ENCODE data around the gene CADM3. TPM values are rescaled to one million over a fixed set of nuclear protein-coding genes. Genes with fewer than 3 reads are reported as not detected.

CADM3 gene
- total RNA-seq, 1 donor from 2014 or later = 18.2 TPM

DNA sequence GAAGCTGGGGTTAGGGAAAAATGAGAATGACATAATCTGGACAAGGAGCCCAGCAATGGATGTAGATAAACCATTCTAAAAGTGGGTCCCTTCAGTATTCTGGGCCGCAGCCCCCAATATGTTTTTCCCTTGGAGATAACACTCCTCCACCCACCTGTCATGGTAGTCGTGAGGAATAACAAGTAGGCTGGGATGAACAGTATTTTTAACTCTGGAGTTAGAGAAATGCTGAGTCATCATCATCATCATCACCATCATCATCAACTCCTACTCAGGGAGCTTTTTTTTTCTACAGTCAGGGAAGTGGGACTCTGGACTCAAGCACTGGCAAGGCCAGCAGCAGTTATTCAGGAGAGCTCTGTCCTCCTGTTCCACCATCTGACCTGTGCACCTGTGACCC is 12.8 kb downstream of the CADM3 start:
- Histone ChIP-seq H3K79me2 (ENCODE audit: insufficient read depth, low read length) (no peaks in the 10 kb centered on the region), H3K36me3 (ENCODE audit: insufficient read depth, low read length) (no peaks in the 10 kb centered on the region), H3K9me3 (ENCODE audit: insufficient read depth, low read depth, low read length) (no peaks in the 10 kb centered on the region), H2AFZ (ENCODE audit: low read depth, low read length) (no peak overlapping the region), H3K4me2 (ENCODE audit: low read length) (no peak overlapping the region), H3K4me3 (ENCODE audit: insufficient read depth, low read depth, low read length) (no peak overlapping the region), H3K9ac (ENCODE audit: low read length) (no peak overlapping the region), H4K20me1 (ENCODE audit: insufficient read depth, low read length) (no peaks in the 10 kb centered on the region), H3K27me3 (ENCODE audit: insufficient read depth, low read length) (peaks cover 20% of the 10 kb centered on the region), H3K27ac (ENCODE audit: low read depth, low read length) (no peak overlapping the region), H3K4me1 (ENCODE audit: insufficient read depth, low read length) (no peaks in the 10 kb centered on the region)
- H3K27ac Mint-ChIP-seq (ENCODE audit: unreplicated experiment) = no peak overlapping the region
- no peaks in the 10 kb centered on the region for H3K9me3 Mint-ChIP-seq (ENCODE audit: unreplicated experiment)
- FAIRE-seq = no peak
- H3K27me3 Mint-ChIP-seq (ENCODE audit: low read depth, unreplicated experiment) = peaks cover 14% of the 10 kb centered on the region
- no peak overlapping the region for H3K4me3 Mint-ChIP-seq (ENCODE audit: unreplicated experiment)
- H3K4me1 Mint-ChIP-seq (ENCODE audit: low read depth, unreplicated experiment) = peaks cover 7% of the 10 kb centered on the region
- no peak for TF ChIP-seq EZH2 (IDR thresholded peaks at IDR 0.05; ENCODE audit: insufficient read depth, low read length)
- TF ChIP-seq, protein P1, sequence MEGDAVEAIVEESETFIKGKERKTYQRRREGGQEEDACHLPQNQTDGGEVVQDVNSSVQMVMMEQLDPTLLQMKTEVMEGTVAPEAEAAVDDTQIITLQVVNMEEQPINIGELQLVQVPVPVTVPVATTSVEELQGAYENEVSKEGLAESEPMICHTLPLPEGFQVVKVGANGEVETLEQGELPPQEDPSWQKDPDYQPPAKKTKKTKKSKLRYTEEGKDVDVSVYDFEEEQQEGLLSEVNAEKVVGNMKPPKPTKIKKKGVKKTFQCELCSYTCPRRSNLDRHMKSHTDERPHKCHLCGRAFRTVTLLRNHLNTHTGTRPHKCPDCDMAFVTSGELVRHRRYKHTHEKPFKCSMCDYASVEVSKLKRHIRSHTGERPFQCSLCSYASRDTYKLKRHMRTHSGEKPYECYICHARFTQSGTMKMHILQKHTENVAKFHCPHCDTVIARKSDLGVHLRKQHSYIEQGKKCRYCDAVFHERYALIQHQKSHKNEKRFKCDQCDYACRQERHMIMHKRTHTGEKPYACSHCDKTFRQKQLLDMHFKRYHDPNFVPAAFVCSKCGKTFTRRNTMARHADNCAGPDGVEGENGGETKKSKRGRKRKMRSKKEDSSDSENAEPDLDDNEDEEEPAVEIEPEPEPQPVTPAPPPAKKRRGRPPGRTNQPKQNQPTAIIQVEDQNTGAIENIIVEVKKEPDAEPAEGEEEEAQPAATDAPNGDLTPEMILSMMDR (IDR thresholded peaks at IDR 0.05; ENCODE audit: insufficient read depth, low read depth, low read length) = no peak
- no peaks in the 10 kb centered on the region for H3K36me3 Mint-ChIP-seq (ENCODE audit: low read depth, unreplicated experiment)
- DNase-seq (ENCODE audit: low read depth) = no peak

DNA sequence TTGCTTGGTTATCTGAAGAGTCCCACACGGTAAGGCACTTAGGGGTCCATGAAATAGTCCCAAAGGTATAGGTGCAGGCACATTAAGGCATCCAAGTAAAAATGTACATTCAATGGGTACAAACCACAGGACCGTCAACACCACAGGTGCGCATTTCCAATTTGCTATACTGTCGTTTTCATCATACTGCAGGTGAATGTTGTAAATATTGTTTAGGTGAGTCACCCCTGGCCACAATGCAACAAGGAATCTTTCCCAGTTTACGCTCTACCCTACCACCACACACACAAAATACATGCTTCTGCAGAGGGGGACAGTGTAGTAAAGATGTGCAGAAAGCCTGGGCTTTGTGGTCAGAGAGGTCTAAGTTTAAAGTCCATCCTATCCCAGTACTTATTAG is 13.7 kb downstream of the CADM3 start:
- no peaks in the 10 kb centered on the region for H3K9me3 Mint-ChIP-seq (ENCODE audit: unreplicated experiment)
- H3K36me3 Mint-ChIP-seq (ENCODE audit: low read depth, unreplicated experiment) = no peaks in the 10 kb centered on the region
- Histone ChIP-seq H2AFZ (ENCODE audit: low read depth, low read length) (no peak overlapping the region), H3K4me3 (ENCODE audit: insufficient read depth, low read depth, low read length) (no peak overlapping the region), H3K4me2 (ENCODE audit: low read length) (no peak overlapping the region), H4K20me1 (ENCODE audit: insufficient read depth, low read length) (no peaks in the 10 kb centered on the region), H3K79me2 (ENCODE audit: insufficient read depth, low read length) (no peaks in the 10 kb centered on the region), H3K27ac (ENCODE audit: low read depth, low read length) (no peak overlapping the region), H3K9ac (ENCODE audit: low read length) (no peak overlapping the region), H3K27me3 (ENCODE audit: insufficient read depth, low read length) (peaks cover 23% of the 10 kb centered on the region), H3K4me1 (ENCODE audit: insufficient read depth, low read length) (no peaks in the 10 kb centered on the region), H3K36me3 (ENCODE audit: insufficient read depth, low read length) (no peaks in the 10 kb centered on the region), H3K9me3 (ENCODE audit: insufficient read depth, low read depth, low read length) (no peaks in the 10 kb centered on the region)
- FAIRE-seq (no peak), DNase-seq (ENCODE audit: low read depth) (no peak)
- H3K4me1 Mint-ChIP-seq (ENCODE audit: low read depth, unreplicated experiment) = peaks cover 7% of the 10 kb centered on the region
- H3K27ac Mint-ChIP-seq (ENCODE audit: unreplicated experiment) = no peak overlapping the region
- no peak overlapping the region for H3K4me3 Mint-ChIP-seq (ENCODE audit: unreplicated experiment)
- H3K27me3 Mint-ChIP-seq (ENCODE audit: low read depth, unreplicated experiment) = peaks cover 18% of the 10 kb centered on the region
- TF ChIP-seq EZH2 (IDR thresholded peaks at IDR 0.05; ENCODE audit: insufficient read depth, low read length) = no peak
- TF ChIP-seq, protein P1 (IDR thresholded peaks at IDR 0.05; ENCODE audit: insufficient read depth, low read depth, low read length) = no peak

DNA sequence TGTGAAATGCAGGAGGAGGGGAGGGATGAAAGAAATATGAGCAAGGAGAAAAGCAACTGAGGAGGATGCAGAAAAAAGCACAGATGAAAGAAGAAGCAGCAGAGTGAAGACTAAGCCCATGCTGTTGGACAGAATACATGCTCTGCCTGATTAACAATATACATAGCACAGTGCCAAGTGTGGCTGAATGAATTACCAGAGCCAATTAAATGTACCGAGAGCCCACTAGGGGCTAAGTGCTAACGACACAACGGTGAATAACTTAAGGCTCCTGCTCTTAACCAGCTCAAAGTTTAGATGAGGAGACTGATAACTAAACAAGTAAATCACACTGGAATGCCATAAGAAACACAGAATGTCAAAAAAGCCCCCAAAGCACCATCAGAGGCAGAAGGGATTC is 15.6 kb downstream of the CADM3 start:
- no peak overlapping the region for H3K9ac ChIP-seq (ENCODE audit: low read length)
- TF ChIP-seq, protein P1 (IDR thresholded peaks at IDR 0.05; ENCODE audit: insufficient read depth, low read depth, low read length) = no peak
- no peak for TF ChIP-seq EZH2 (IDR thresholded peaks at IDR 0.05; ENCODE audit: insufficient read depth, low read length)
- no peaks in the 10 kb centered on the region for H3K36me3 ChIP-seq (ENCODE audit: insufficient read depth, low read length)
- Mint-ChIP-seq H3K4me3 (ENCODE audit: unreplicated experiment) (no peak overlapping the region), H3K4me1 (ENCODE audit: low read depth, unreplicated experiment) (peaks cover 7% of the 10 kb centered on the region), H3K27ac (ENCODE audit: unreplicated experiment) (no peak overlapping the region), H3K27me3 (ENCODE audit: low read depth, unreplicated experiment) (peaks cover 18% of the 10 kb centered on the region), H3K9me3 (ENCODE audit: unreplicated experiment) (no peaks in the 10 kb centered on the region), H3K36me3 (ENCODE audit: low read depth, unreplicated experiment) (no peaks in the 10 kb centered on the region)
- DNase-seq (ENCODE audit: low read depth) (no peak), FAIRE-seq (no peak)
- no peaks in the 10 kb centered on the region for H3K79me2 ChIP-seq (ENCODE audit: insufficient read depth, low read length)
- H2AFZ ChIP-seq (ENCODE audit: low read depth, low read length) = no peak overlapping the region
- H3K4me1 ChIP-seq (ENCODE audit: insufficient read depth, low read length) = no peaks in the 10 kb centered on the region
- peaks cover 20% of the 10 kb centered on the region for H3K27me3 ChIP-seq (ENCODE audit: insufficient read depth, low read length)
- no peak overlapping the region for H3K4me3 ChIP-seq (ENCODE audit: insufficient read depth, low read depth, low read length)
- H3K27ac ChIP-seq (ENCODE audit: low read depth, low read length) = no peak overlapping the region
- no peaks in the 10 kb centered on the region for H3K9me3 ChIP-seq (ENCODE audit: insufficient read depth, low read depth, low read length)
- H4K20me1 ChIP-seq (ENCODE audit: insufficient read depth, low read length) = no peaks in the 10 kb centered on the region
- no peak overlapping the region for H3K4me2 ChIP-seq (ENCODE audit: low read length)
